GM20431 (cell line): Measurements from ENCODE around the gene MTTP.
"Not testable (repeated sequence)": the region's sequence is repeated elsewhere in the genome, so short reads cannot be mapped to it uniquely, and the experiment has no call there.

ENCODE experiments used
- in situ Hi-C: fragments of 300-500 bp; cut with MseI, MboI; formaldehyde crosslinking; loops from one replicate; pipeline ENCODE4 v1.15.0; 2020; ENCODE audit warnings: low sequenced_read_pairs; ENCODE audit not compliant: unreplicated experiment

MTTP gene

DNA sequence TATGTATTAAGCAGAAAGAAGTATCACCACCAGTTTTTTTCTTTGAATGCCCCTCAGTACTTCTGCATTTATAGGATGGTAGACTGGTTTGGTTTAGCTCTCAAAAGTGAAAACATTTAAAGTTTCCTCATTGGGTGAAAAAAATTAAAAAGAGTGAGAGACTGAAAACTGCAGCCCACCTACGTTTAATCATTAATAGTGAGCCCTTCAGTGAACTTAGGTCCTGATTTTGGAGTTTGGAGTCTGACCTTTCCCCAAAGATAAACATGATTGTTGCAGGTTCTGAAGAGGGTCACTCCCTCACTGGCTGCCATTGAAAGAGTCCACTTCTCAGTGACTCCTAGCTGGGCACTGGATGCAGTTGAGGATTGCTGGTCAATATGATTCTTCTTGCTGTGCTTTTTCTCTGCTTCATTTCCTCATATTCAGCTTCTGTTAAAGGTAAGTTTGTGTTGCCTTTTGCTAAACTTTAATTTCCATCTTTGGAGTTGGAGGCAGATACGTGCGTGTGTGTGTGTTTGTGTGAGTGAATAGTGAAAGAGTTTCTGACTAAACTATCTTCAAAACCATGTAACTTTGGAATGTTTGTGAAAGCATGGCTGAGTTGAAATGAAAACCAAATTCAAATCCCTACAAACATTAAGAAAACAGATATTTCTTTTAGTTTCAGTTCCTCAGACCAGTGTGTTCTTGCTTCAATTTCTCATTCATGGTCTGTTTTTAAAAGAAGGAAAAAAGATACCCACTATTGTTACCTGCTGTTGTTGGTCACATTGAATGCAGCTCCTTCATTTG, at the start of gene MTTP:
Gene MTTP, plus strand, starts transcription at position 295 of the 795 bp plus-strand sequence. Its CDS starts 86 bp downstream, at position 381.
- in situ Hi-C loops = no loop called here

GRCh38 chr4:99529228-99529627, 45.4 kb upstream of the MTTP start:
- in situ Hi-C loops = no loop called here

GRCh38 chr4:99529956-99530355, 44.7 kb upstream of the MTTP start:
- in situ Hi-C loops = no loop called here

DNA sequence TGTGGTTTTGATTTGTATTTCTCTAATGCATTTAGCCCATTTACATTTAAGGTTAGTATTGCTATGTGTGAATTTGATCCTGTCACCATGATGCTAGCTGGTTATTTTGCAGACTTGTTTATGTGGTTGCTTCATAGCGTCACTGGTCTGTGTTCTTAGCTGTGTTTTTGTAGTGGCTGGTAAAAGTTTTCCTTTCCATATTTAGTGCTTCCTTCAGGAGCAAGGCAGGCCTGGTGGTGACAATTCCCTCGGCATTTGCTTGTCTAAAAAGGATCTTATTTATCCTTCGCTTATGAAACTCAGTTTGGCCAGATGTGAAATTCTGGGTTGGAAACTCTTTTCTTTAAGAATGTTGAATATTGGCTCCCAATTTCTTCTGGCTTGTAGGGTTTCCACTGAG, 39.9 kb upstream of the MTTP start:
- in situ Hi-C loops = not testable (repeated sequence)

DNA sequence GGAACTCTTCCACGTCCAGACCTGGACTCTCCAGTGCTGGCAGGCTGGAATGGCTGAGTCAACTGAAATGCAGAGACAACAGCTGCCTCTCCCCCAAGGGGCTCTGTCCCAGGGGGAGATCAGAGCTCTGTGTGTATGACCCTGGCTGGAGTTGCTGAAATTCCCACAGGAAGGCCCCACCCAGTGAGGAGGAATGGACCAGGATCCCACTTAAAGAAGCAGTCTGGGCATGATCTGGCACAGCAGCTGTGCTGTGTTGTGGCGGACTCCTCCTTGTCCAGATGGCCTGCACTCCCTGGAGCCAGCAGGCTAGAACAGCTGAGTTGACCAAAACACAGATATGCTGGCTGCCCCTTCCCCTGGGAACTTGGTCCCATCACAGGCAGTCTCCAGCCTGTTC, 38.4 kb upstream of the MTTP start:
- in situ Hi-C loops = no loop called here

- in situ Hi-C loops = no loop called here
Observed at GRCh38 chr4:99536848-99537247, 37.8 kb upstream of the MTTP start.

DNA sequence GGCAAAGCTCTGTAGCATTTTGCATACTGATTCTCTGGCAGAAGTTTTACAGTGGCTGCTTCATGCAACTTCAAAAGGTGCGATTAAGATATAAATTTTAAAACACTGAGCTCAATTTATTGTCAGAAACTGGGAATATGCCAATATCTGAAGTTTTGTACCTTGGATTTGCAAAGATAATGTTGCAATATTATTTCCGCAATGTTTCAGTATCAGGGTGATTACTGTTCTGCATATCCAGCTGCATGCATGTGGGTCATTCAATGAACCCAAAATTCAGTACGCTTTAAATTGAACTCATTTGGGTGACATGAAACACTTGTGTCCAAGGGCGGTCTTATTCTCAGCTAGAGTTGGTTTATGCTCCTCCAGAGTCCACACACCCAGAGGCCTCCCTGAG, 37.0 kb upstream of the MTTP start:
- in situ Hi-C loops = no loop called here

DNA sequence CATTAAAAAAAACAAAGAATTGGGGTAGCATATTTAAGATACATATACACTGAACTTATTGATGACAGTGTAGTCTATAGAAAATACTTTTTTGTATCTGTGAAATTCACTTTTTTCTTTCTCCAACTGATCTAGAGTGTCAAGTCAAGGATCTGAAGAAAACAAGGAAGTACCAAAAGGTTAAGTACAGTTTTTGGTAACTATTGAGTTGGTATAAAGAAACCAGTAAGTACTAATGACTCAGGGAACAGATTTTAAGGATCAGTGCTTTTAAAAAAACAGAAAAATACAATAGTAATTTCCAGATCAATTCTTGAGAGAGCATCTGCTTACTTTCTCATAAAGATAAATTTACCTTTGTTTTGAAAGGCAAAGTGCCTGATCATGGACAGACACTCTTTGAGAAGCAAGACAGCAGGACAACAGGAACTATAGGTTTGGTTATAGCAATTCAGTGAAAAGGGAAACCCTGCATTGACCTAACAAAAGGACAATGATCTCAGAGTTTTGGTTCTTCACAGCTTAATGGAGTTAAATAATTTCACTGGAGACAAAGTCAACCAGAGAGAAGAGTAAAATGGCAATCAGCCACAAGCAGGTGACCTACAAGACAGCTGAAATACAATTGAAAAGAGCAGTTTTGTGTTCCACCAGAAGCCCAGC, 34.2 kb upstream of the MTTP start:
- in situ Hi-C loops = no loop called here

DNA sequence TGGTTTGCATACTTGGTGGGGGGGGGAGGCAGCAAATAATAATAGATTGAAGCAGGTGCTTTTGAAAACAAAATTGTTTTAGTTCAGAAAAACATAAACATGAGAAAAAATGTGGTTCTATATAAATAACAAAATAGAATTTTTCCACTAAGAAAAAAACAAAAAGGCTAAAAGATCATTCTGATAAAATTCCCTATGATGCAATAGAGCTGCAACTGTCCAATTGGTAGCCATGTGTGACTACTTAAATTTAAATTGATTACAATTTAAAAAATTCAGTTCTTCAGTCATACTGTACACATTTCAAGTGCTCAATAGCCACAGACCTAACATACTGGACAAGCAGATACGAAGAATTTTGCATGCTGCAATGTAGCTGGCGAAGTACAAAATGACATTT, 21.8 kb upstream of the MTTP start:
- in situ Hi-C loops = loop anchor here (10.0 kb wide), 1 partner anchor 252 kb away; no protein-coding TSS in a partner anchor

GRCh38 chr4:99563310-99564186, 11.1 kb upstream of the MTTP start, which contains the start of gene TRMT10A:
Gene TRMT10A, minus strand, starts transcription at chr4:99564039. Its CDS starts 4,701 bp downstream, at chr4:99559338.
- in situ Hi-C loops = no loop called here

DNA sequence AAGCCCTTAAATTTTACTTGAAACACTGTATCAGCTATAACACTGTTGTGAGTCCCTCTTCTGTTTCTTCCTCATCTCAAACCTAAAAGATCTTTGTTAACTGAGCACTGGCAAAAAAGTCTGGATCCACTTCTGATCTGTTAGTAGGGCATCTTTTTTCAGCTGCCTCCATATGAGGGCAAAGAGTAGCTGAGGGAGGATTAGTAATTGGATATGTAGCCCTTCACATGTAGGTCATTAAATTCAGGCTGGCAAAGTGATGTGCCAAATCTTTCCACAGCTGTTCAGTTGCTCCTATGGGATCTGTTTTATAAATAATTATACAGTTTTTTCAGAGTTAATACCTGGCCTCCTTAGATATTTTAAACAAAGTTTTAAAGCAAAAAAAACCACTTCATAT, 9.7 kb upstream of the MTTP start:
- in situ Hi-C loops = no loop called here

- in situ Hi-C loops = no loop called here
Observed at GRCh38 chr4:99571883-99572282, 2.7 kb upstream of the MTTP start.

DNA sequence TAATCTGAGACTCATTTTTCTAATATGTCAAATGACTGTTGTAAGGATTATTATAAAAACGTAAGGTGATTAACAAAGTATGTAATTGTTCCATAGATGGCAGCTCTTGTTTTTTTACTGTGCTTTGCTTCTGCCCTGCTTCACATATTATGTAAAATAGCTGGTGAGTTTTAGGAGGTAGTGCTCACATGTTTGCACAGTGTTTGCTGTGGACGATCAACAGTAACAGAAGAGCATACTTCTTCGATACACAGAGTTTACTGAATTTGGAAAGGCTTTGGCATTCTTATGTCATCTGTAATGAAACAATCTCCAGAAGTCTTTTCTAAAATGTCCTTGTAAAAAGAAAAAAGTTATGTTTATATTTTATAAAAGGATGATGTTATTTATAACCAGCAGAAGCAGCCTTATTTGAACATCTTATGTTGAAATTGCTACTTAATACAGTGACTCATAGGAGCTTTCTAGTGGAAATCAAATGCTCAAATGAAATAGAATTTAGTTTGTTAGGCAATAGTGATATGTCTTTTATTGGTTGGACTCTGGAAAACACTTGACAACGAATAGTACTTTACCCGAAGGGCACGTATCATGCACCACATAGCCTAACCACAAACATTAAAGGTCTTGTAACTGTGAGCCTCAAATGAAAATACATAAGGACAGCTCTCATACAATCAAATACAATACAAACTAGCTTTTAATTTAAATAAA, 1.9 kb upstream of the MTTP start:
- in situ Hi-C loops = no loop called here

DNA sequence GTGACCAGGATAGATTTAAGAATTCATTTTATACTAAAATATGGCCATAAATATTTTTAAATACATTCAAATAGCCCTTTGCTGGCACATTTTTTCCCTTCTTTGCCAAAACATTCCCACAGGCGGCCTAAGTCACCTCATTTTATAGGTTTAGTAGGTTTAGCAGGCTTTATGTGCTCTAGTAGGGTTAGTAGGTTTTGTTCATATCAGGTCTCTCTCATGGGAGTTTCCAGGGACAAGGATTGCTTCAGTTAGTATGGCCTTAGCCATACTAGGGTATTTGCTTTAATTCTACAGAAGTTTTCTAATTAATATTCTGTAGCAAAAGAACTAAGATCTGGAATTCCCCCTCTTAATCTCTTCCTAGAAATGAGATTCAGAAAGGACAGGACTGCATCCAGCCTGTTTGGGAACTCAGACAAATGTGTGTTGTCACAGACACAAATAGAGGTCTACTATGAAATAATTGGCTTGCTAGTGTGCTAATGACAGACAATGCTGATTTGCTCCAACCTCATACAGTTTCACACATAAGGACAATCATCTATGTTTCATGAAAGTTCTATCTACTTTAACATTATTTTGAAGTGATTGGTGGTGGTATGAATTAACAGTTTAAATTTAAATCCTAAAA, 772 bp upstream of the MTTP start:
- in situ Hi-C loops = no loop called here

DNA sequence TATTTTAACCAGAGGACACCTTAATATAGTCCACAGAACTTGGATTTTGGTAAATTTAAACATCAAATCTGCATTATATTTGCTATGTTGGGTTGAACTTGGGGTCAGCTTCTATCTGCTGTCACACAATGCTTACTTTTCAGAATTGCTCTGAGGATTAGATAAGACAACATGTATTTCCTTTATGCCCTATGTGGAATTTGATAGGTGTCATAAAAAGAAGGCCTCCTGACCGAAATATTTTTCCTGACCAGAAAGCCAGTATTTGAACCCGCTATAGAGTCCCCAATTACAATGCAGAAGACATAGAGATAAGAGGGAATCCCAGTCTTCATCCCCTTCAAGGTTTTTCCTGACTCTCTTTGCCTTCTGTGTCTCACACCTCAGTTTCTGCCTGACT, 4.1 kb downstream of the MTTP start:
- in situ Hi-C loops = no loop called here

DNA sequence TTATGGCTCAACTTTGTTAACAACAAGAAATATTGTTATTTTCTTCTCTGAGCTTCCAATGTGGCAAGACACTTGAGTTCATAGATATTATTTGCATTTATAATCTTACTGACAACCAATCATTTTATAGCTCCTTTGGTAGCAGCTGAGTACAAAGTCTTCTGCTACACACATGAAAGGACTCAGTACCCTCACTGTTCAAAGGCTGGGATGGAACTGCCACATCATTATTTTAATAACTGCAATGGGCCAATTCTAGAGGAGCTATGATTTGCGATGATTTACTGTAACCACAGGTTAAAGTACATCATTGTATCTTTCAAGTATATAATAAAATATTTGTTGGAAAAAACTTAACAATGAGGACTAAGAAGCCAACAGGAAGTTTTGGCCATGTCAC, 10.9 kb downstream of the MTTP start:
- in situ Hi-C loops = no loop called here

- in situ Hi-C loops = no loop called here
Observed at GRCh38 chr4:99586322-99586721, 11.7 kb downstream of the MTTP start.

GRCh38 chr4:99586797-99587196, 12.2 kb downstream of the MTTP start:
- in situ Hi-C loops = no loop called here

DNA sequence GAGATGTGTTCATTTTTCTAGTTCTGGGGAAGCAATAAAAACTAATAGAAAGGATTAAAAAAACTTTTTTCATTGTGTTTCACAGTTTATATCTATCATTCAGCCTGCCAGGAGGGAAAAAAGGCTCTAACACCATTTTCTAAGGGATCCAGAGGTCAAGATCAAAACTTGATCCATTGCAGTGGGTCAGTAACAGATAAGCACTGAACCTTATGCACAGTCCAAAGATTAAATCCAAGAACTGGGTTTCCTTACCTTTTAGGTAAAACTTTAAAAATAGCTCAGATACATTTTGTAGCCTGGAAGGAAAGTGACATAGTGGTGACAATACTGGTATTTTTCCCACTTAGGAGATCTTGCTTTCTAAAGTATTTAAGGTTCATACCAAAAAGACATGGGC, 12.7 kb downstream of the MTTP start:
- in situ Hi-C loops = no loop called here

DNA sequence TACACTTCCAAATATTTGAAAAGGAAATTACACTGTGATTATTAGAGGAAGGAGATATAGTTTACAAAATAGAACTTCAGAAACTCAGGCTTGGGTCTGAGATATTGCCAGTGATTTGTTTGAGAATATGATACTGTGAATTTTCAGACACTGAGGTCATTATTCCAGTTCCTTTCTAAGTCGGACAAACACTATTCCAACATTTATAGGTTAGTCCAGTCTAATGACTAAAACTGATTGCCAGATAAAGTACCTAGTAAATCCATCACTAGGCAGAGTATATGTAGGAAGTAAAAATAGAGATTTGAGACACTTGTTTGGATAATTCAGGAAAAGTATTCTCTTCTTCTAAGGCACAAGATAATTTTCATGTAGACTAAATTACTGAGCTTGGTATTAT, 13.2 kb downstream of the MTTP start:
- in situ Hi-C loops = no loop called here
